Stimulated activated CD4-positive, alpha-beta T cell treated with anti-CD3 and anti-CD28 coated beads, Interleukin-1b, Interleukin-23, amount 100 ng/mL, for 48 hours (primary cell): ENCODE data around the gene FOXE1.

Experiments
- DNase-seq: peaks from one replicate; pipeline ENCODE4 v3.0.0-alpha.2; 2020

Gene FOXE1

DNA sequence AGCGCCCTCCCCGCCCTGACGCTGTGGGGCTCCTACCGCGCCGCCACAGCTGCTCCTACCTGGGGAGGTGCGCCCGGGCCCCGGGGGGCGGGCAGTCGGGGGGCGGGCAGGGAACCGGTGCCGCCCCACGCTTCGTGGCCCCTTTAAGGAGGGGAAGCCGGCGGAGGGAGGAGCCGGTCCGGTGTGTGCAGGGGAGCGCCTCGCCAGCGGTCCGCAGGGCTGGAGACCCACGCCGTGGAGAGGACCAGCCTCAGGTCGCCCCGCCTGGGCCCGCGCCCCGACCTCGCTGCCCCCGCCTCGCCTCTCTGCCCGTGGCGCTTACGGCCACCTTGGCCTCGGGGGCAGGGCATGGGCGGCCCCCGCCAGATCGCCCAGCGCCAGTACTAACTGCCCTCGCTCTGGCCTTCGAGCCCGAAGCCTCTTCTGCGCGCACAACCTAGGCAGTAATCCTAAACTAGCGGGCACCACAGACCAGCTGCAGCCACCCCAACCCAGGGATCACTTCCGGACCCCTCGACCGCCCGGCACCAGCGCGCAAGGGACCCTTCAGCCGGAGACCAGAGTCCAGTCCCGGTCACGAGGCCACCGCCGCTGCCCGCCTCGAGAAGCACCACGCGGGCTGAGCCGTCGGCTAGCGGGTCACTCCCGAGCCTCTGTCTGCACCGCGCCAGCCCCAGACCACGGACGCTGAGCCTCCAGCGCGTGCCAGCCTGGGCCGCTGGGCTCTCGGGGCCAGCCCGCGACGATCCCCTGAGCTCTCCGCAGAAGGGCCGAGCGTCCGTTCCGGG, at the start of gene FOXE1:
Gene FOXE1 (plus strand): TSS at position 171 of the 788 bp plus-strand sequence. CDS start 689 bp downstream, outside the sequence.
- no peak for DNase-seq

DNA sequence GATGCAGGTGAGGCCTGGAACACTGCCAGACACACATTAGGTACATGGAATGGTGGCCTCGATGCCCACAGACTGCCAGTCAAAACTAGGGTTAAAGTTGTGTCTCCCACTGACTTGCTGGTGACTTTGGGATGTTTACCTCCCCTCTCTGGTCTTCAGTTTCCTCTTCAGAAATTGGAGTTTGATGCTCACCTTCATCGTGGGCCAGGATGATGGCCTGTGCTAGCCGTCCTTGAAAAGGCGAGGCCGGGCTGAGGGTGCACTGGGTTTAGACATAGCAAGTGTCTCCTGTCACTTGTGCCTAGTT, 49.0 kb upstream of the FOXE1 start:
- no peak for DNase-seq

DNA sequence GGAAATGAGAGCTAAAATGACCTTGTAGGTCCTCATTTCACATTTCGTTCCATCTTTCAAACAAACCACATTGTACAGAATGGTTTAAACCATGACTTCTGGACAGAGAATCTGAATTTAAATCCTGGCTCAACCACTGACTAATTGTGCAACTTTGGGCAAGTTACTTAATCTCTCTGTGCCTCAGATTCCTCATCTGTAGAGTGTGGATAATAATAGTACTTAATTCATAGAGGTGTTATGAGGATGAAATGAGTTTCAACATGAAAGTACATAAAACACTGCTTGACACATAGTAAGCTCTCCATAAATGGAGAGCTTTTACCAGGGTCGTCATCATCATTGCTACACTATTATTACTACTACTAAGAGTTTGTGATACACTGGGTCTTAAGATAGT, 46.3 kb upstream of the FOXE1 start:
- no peak for DNase-seq

DNA sequence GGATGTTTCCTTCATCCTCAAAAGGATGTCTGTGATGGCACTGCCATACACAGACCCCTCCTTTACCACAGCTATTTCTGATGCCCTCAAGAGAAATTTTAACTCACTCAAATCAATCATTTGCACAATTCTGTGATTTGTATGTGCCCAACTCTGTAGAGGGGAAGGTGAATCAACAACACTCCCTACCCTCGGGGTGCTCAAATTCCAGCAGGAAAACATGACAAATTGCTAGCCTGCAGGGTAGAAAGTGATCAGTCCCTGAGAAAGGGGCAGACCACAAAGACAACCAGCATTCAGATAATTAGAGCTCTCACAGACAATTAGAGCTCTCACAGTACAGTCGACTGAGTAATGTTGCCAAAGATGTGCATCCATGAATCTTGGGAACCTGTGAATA, 45.3 kb upstream of the FOXE1 start:
- no peak for DNase-seq

DNA sequence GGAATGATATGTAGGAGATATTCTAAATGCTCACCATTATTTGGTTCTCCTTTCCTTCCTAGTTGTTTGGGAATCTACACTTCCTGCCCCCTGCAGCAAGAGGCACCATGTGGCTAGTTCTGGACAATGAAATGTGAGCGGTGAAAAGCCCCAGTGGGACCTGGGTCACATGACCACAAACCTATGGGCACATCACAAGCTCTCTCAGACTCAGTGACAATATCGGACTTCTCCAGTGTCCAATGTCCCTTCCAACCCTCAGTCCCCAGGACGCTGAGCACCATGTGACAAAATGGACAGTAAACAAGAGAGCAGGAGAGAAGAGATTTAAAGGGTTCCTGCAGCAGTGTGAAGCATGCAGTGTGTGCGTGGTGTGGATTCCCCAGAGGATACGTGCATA, 44.6 kb upstream of the FOXE1 start:
- no peak for DNase-seq

DNA sequence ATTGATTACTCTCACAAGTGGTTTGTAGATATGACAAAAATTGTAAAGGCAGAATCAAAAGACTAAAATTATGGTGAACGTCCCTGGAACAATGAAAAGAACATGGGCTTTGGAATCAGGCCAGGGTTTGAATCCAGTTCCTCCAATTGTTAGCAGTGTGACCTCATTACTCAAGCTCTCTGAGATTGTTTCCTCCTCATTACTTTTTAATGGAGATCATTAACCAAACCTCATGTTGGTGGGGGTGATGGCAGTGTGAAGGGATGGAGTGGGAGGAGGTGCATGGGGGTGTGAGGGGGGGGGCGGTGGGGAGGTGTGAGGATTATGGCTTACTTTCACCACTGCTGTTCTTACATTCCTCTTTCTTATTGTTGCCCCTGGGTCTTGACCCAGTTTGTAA, 44.1 kb upstream of the FOXE1 start:
- DNase-seq: no peak

DNA sequence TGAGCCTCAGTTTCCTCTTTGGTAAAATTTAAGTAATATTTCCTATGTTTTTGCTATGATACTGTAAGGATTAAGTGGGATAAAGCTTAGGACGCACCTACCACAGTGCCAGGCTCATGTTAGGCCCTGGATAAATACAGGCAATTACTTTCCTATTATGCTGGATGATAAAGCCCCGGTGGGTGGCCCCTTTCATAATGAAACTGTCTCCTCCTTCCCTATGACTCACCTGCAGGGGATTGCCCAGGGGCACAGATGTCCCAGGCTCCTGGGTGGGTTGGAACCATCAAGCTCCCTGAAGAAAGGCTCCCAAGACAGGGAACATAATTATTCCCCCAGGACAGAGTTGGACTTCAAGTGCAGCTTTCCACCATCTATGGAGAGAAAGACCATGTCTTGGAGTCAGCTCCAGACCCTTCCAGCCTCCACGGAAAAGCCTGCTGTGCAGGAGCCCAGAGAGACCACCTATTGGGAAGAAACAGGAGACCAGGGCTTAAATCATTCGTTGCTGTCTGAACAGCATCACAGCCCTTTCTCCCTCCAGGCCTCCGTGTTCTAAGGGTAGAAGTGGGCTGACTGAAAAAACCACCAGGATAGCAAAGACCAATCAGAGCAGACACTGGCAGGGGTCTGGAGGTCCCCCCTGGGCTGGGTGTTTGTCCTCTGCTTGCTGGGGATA, 43.2 kb upstream of the FOXE1 start:
- DNase-seq: no peak

DNA sequence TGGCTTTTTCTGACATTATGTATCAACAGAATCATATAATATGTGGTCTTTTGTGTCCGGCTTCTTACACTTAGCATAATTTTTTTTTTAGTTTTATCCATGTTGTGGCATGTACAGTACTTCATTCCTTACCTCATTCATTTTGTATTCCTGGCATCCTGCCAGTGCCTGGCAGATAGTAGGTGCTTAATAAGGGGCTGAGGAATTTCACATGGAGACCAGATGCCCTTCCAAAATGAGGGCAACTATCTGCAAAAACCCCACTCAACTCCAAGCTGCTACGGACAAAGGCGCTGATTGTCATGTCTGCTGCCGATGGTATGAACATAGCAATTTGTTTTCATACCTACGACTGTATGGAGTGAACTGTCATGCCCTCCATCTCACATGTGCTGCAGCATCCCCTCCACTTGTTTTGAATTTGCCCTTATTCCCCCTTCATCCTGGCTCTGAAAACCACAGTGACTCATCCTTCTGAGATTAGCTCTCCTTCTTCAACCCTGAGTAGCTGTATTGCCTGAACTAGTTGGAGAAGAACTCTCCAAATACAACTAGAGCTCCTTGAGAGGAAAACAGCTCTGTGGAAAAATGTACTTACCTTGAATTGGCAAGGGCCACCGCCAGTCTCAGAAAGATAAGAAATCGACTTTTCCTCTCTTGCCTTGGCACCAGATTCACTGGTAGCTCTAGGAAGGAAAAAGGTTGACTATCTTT, 41.3 kb upstream of the FOXE1 start:
- no peak for DNase-seq

DNA sequence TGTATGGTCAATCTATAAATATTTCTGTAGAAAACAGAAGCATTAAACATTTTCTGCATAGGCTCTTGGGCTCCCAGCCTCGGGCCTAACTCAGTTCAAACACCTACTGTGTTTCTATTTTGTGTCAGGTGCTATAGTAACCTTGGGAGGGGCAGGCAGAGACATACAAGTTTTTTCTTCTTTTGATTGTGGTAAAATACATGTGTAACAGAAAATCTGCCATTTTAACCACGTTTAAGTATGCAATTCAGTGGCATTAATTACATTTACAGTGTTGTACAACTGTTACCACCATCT, 40.8 kb upstream of the FOXE1 start:
- DNase-seq: no peak

DNA sequence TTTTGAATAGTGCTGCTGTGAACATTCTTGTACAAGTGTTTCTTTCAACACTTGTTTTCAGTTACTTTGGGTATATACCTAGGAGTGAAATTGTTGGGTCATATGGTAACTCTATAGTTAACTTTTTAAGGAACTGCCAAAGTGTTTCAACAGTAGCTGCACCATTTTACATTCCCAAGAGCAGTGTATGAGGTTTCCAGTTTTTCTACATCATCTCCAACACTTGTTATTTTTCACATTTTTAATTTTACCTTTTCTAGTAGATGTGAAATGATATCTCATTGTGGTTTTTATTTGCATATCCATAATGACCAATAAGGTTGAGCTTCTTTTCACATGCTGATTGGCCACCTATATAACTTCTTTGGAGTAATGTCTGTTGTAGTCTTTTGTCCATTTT, 40.0 kb upstream of the FOXE1 start:
- no peak for DNase-seq

DNA sequence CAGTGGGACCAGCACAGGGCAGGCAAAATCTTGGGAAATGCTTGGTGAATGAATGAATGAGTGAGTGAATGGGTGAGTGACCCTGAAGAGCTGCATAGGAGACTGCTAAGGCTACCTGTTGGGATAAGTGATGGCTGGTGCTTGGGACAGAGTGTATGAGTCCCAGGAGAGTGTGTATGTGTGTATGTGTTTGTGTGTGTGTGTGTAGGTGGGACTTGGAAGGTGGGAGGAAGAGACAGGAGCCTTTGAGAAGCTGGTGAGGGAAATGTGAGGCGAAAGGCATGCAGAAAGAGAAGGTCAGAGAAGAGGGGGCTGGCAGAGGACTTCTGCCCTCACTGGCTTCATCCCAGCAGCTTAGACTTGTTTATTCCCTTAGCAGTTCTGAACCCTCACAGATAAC, 33.3 kb upstream of the FOXE1 start:
- no peak for DNase-seq

DNA sequence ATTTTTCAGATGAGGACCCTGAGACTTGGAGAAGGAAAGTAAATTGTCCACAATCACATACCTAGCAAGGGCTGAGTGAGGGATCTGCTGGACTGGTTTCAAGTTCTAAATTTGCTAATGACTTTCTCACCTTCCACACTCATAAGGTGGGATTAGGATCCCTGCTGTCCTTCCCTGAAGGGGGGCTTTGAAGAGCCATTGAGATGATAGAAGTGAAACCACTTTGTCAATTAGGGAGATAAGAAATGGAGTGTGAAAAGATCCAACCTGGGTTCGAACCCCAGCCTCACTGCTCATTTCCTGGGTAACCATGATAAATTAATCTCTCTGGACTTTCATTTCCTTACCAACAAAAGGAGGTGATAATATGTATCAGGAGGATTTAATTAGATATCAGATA, 32.7 kb upstream of the FOXE1 start:
- DNase-seq: no peak

DNA sequence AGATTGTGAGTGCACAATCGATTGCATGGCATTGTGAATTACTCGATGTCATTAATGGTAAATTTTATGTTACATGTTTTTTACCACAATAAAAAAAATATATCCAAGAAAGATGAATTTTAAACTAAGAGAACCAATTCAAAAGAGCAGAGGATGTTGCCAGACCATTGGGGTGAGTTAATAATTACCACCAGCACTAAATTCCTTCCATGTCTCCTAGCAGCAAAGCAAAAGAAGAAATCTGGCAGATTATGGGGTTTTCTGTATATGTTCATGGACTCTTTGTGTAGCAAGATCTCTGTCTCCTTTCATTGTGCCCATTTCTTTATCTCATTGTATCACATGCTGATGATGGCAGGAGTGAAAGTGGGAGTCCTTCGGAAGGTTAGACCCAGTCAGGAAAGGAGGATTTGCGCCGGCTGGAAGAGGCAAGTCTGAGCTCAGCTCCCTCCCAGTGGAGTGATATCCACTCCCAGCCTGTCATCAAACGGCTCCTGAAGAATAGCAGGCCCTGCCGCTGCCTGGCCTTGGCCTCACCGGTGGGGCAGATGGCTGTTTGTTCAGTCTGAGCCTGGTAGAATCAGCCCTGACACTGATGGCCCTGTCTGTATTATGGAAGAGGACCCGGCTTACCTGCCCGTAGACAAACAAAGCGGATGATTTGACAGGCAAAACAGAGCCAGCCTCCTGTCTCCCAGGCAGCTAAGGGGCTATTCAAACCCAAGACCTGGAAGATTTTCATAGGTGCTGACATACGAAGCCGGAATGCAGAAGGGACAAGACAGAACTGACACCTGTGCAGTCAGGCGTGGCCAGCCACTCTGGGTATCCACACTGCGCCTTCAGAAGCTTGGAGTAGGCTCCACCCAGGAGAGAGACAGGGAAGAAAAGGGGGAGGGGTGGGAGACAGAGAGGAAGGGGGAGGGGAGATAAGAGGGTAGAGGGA, 21.9 kb upstream of the FOXE1 start:
- no peak for DNase-seq

DNA sequence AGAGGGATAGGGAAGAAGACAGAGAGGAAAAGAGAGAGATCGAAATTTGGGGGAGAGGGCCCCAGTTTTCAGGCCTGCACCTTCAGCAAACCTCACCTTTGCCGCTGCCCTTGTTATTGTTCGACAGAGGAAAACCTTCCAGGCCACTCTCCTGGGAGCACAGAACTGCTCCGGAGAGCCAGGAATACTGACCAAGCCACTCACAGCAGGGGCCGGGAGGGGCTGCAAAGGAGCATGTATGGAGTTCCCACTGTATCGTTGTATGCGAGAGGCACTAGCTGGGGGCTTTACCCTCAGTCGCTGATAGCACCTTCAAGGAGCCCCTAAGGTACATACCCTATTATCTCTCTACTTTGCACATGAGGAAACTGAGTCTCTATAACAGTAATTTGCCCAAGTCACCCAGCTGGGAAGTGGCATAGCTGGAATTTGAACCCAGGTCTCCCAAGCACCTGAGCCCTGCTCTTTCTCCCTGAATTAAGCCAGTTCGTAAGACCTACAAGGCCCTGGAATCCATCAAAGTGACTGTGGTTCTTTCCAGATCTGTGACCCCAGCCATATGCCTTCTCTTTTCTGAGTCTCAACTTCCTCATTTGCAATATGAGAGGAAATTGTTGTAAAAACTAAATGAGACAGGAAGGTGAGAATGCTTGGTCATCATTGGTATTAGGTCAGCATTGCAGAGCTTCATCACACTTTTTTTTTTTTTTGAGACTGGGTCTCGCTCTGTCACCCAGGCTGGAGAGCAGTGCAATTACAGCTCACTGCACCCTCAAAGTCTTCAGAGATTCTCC, 21.0 kb upstream of the FOXE1 start:
- DNase-seq: no peak

DNA sequence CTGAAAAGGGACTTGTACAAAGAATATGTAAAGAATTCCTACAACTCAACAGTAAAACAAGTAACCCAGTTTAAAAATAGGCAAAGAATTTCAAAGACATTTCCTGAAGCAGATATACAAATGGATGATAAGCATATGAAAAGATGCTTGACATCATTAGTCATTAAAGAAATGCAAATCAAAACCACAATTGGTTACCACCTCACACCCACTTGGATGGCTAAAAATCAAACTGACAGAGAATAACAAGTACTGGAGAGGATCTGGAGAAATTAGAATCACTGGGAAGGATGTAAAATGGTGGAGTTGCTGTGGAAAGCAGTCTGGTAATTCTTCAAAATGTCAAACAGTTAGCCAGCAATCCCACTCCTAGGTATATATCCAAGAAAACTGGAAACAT, 12.5 kb upstream of the FOXE1 start:
- DNase-seq: no peak

DNA sequence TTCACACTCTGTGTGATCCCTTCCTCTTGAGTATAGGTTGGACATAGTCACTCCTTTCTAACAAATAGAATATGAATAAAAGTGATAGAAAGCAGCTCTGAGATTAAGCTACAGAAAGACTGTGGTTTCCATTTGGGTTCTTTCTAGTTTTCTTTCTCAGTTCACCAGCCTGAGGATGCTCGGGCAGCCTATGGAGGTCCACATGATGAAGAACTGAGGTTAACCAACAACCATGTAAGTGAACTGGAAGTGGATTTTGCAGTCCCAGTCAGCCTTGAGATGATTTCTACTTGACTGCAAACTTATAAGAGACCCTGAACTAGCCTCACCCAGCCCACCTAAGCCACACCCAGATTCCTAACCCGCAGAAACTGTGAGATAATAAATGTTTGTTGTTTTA, 10.1 kb upstream of the FOXE1 start:
- no peak for DNase-seq

DNA sequence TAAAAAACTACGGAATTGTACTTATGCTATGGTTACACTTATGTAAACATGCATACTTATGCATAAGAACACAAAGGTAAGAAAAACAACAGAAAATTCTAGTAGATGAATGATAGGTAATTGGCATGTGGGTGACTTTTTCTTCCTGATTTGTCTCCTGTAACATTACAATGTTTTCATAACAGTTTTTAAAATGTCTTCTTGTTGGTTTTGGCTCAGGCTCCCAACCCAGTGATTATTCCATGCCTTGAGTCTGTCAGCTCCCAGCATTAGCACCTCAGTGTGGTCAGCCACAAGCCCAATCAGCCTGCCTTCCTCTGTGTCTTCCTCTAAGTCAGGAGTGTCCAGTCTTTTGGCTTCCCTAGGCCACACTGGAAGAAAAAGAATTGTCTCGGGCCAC, 7.9 kb upstream of the FOXE1 start:
- DNase-seq: no peak

DNA sequence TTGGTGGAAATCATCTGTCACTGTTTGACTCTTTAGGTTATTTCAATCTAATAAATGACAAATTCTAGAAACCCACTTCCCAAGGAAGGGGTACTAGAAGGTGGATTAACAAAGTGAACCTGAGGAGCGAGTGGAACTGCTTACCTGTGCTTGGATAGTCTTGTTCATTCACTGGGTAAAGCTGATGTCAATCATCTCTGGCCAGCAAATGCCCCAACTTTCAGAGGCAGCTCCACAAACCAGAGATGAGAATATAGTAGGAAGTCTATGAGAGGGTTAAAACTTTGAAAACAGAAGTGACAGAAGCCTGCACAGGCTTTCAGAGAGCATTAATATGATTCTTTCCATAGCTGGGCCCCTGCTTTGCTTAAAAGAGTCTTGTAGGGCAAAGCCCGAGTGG, 7.3 kb upstream of the FOXE1 start:
- DNase-seq: no peak

DNA sequence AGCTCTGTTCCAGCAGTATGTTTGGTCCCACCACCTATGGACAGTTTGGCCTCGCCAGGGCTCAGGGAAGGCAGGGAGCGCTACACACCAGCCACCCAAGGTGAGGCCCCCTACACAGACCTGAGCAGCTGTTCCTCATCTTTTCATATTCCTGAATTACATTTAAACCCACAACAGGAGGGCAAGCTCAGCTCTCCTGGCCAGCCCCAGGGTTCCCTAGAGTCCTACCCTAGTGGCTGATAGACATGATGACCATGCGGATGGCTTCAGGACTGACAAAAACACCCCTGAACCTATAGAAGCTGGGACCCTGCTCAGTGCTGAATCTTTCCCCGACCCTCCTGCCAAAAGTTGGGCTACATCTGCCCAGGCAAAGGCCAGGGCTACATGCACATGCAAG, 6.7 kb upstream of the FOXE1 start:
- DNase-seq: no peak

DNA sequence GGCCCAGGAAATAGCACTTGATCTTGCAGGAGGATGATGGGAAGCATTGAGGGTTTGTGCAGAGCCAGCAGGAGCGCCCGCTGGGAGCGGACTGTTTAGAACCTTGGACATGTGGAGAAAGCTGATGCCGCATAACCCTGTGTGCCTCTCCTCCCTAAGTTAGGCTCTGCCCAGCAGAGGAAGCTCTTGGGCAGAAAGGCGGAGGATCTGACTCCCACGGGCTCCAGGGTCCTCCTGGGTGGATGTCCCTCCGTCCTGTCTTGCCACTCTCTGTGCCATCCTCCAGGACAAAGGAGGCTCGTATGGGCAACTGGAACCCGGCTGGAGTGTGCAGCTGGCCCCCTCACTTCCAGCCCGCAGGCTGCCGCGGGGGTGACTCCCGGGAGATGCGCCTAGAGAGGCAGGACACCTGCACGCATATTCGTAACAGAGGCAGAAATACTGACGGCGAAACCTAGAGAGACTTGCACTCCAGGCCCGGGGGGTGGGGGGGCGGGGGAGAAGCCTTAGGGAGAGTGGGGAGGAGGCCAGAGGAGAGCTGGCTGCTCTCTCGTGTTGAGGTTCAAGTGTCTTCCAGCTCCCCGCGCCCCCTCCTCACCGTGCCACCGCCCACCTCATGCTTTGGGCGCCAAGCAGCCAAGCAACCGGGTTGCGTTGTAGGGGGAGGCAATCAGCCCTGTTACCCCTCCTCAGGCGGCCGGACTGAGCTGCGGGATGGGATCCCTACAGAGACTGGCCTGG, 5.4 kb upstream of the FOXE1 start:
- DNase-seq: no peak

DNA sequence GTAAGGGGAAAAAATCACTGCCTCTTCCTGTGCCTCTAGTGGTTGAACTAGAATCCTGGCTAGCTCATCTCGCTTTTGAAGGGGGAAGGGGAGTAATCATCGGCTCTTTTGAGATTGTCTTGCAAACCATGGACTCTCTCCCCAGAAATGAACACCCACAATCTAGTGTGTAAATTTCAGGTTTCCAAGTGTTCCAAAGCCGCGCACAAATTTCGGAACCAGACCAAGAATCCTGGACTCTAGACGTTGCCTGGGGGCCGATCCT, 4.9 kb upstream of the FOXE1 start:
- no peak for DNase-seq
